GM12865 (cell line): Measurements from ENCODE around the gene TMPRSS11E.
"Not testable (repeated sequence)": the region's sequence is repeated elsewhere in the genome, so short reads cannot be mapped to it uniquely, and the experiment has no call there.

Source experiments
- DNase-seq: peaks from one replicate; pipeline ENCODE4 v3.0.0; 2010; ENCODE audit warnings: low read depth
- H3K4me3 ChIP-seq: 2 replicates; pipeline ENCODE4 v1.5.1; 2011; ENCODE audit warnings: mild to moderate bottlenecking, low read depth, low read length, control low read depth
- TF ChIP-seq, protein P1 (sequence below): IDR thresholded peaks from 2 replicates; pipeline ENCODE4 v1.5.1; 2011; ENCODE audit warnings: low read length, control low read depth, low read depth, inconsistent platforms; ENCODE audit not compliant: insufficient read depth; ENCODE audit errors: missing control alignments

The TMPRSS11E gene, protein sequence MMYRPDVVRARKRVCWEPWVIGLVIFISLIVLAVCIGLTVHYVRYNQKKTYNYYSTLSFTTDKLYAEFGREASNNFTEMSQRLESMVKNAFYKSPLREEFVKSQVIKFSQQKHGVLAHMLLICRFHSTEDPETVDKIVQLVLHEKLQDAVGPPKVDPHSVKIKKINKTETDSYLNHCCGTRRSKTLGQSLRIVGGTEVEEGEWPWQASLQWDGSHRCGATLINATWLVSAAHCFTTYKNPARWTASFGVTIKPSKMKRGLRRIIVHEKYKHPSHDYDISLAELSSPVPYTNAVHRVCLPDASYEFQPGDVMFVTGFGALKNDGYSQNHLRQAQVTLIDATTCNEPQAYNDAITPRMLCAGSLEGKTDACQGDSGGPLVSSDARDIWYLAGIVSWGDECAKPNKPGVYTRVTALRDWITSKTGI

DNA sequence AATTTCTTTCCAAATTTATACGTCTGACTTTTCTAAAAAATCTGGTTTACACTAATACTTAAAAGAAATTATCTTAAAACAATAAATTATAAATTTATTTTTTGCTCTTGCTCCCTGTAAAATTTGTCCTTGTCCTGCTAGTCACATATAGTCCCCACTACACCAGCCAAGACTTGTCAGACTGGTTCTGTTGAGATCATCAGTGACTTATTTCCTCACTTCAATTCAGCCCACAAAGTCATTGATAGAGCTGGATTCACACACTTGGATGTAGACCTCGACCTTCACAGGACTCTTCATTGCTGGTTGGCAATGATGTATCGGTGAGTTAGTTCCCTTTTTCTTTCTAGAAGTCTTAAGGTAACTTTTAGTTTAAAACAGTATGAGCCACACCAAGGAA lies at the start of gene TMPRSS11E:
TMPRSS11E (plus strand) TSS at position 263 of the 400 bp plus-strand sequence; CDS start at position 313, 50 bp downstream.
- H3K4me3 ChIP-seq, result no peak within 1 kb of the TSS
- DNase-seq, result no peak
- TF ChIP-seq, protein P1, sequence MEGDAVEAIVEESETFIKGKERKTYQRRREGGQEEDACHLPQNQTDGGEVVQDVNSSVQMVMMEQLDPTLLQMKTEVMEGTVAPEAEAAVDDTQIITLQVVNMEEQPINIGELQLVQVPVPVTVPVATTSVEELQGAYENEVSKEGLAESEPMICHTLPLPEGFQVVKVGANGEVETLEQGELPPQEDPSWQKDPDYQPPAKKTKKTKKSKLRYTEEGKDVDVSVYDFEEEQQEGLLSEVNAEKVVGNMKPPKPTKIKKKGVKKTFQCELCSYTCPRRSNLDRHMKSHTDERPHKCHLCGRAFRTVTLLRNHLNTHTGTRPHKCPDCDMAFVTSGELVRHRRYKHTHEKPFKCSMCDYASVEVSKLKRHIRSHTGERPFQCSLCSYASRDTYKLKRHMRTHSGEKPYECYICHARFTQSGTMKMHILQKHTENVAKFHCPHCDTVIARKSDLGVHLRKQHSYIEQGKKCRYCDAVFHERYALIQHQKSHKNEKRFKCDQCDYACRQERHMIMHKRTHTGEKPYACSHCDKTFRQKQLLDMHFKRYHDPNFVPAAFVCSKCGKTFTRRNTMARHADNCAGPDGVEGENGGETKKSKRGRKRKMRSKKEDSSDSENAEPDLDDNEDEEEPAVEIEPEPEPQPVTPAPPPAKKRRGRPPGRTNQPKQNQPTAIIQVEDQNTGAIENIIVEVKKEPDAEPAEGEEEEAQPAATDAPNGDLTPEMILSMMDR, result no peak

DNA sequence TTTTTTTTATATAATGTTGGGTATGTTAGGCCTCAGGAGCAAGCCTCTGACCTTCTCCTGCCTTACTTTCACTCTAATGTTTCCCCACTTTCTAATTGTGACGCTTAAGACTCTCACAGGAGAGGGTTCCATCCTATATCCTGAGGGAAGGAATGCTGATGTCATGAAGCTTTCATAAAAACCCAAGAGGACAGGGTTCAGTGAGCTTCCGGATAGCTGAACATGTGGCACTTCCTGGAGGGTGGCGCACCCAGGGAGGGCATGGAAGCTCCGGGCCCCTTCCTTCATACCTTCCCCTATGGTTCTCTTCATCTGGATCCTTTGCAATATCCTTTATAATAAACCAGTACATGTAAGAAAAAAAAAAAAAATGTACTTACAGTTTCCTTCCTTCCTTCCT lies 48.0 kb upstream of the TMPRSS11E start:
- no peak overlapping the region for H3K4me3 ChIP-seq
- TF ChIP-seq, protein P1, result no peak
- DNase-seq, result no peak

DNA sequence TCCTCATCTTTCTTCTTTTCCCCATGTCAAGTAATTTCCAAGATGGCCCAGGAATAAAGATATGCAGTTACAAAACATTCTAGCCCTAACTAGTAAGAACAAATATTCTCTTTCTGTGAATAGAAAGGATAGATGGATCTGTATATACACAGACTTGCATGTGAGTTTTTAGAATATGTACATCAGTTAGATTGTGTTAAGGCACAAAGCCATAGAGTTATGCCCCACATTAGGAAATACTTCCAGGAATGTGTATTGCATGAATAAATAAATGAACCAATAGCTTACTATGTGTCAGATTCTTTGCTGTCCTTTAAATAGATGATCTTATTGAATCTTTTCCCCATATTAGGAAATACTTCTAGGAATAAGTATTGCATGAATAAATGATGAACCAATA lies 46.0 kb upstream of the TMPRSS11E start:
- TF ChIP-seq, protein P1, result no peak
- DNase-seq, result no peak
- H3K4me3 ChIP-seq, result no peak overlapping the region

DNA sequence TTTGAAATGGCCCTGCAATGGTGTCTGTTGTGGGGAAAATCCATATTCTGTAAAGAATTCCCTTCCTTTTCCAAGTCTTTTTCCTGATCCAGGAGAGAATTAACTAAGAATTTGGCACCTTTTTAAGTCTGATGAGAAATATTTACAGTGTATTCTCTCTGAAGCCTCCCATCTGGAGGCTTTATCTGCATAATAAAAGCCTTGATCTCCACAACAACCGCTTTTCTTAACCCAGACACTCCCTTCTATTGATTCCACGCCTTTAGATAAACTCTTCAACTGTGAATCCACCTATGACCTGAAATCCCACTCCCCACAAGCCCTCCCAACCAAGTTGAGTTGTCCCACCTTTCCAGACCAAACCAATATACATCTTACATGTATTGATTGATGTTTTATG lies 43.1 kb upstream of the TMPRSS11E start:
- DNase-seq, result no peak
- no peak overlapping the region for H3K4me3 ChIP-seq
- TF ChIP-seq, protein P1, result no peak

DNA sequence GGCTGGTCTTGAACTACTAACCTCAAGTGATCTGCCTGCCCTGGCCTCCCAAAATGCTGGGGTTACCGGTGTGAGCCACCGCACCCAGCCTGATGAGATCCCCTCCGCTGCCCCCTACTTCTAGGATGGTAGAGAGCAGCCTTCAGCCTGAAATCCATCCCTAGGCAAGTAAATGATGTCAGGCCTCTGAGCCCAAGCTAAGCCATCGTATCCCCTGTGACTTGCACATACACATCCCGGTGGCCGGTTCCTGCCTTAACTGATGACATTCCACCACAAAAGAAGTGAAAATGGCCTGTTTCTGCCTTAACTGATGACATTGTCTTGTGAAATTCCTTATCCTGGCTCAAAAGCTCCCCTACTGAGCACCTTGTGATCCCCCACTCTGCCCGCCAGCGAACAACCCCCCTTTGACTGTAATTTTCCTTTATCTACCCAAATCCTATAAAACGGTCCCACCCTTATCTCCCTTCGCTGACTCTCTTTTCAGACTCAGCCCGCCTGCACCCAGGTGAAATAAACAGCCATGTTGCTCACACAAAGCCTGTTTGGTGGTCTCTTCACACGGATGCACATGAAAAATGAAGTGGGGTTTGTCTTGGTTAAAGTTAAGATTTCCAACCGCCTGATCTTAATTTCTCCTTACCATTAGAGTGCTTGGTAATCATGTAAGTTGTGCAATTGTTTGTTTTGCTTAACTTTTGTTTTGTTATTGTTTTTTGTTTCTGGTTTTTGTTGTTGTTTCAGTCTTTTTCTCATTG lies 41.4 kb upstream of the TMPRSS11E start:
- DNase-seq, H3K4me3 ChIP-seq: not testable (repeated sequence)

DNA sequence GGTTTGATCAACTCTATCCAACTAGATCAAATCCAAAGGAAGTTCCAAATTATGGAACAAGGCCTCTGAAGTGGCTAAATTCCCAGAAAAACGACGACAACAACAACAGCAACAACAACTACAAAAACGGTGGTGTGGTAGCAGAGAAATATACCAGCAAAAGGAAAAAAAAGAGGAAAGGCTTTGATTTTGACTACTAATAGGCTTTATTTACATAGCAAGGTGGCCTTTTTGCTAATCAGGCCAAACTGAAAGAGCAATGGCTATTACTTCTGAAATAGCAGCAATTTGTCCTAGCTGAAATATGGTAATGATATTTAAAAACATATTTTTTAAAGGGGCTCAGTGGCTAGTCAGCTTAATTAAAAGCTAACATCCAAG lies 40.8 kb upstream of the TMPRSS11E start:
- TF ChIP-seq, protein P1, result no peak
- H3K4me3 ChIP-seq, result no peak overlapping the region
- no peak for DNase-seq

DNA sequence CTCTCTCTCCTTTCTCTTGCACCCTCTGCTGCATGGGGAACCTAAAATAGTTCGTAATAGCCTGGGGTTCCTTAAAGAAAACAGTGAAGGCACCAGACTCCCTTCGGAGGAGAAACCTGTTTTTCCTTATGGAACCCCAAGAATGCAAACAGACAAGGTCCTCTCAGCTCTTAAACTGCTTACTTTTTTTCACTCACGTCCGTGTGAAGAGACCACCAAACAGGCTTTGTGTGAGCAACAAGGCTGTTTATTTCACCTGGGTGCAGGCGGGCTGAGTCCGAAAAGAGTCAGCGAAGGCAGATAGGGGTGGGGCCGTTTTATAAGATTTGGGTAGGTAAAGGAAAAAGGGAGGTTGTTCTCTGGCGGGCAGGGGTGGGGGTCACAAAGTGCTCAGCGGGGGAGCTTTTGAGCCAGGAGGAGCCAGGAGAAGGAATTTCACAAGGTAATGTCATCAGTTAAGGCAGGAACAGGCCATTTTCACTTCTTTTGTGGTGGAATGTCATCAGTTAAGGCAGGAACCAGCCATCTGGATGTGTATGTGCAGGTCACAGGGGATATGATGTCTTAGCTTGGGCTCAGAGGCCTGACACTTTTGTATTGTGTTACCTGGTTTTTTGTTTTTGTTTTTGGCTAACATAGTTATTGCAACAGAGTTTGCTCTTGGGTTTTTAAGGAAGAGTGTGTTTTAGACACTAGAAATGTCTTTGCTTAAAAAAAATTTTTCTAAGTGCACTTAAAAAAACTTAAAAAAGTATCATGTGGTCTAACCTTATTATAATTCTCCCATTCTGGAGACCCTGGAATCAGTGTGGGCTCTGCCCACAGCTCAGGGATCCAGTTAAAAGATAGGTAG lies 40.0 kb upstream of the TMPRSS11E start:
- not testable (repeated sequence) for DNase-seq, H3K4me3 ChIP-seq
